ENCODE measurements around the gene C11orf21.

DNA sequence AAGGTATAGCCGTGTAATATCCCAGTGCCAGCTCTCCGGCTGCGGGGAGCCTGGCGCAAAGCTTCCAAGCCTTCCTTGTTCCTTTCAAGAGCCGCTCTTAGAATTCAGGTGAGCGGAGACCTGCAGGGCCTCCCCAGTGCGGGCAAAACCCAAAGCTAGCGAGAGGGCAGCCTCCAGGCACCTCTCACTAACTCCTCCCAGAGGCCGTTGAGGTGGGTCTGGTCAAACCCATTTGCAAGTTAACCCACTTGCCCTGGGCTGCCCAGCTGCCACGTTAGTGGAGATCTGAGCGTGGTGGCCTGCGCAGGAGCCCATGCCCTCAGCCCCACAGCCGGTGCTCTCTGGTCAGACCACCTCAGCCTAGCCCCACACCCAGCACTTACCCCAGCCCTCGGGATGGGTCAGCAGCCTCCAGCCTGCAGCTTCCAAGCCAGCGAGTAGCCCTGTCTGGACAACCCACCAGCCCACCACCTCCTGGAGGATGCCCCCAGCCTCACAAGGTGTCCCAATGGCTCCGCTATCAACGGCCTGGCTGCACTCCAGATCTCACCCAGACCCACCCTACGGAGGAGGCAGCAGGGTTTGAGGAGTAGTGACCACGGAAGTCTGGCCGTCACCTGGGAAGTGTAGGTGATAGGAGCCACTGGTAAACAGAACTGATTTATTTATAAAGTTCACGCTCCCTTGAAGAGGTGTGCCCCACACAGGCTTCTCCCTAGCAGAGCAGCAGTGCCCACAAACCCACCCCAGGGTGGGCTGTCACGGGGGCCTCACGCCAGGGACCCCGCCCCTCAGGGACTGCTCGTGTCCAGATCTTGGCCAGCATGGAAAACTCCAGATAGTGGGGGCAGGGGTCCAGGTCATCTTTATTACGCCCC is 33.6 kb downstream of the C11orf21 start:
- TF ChIP-seq, protein P1, sequence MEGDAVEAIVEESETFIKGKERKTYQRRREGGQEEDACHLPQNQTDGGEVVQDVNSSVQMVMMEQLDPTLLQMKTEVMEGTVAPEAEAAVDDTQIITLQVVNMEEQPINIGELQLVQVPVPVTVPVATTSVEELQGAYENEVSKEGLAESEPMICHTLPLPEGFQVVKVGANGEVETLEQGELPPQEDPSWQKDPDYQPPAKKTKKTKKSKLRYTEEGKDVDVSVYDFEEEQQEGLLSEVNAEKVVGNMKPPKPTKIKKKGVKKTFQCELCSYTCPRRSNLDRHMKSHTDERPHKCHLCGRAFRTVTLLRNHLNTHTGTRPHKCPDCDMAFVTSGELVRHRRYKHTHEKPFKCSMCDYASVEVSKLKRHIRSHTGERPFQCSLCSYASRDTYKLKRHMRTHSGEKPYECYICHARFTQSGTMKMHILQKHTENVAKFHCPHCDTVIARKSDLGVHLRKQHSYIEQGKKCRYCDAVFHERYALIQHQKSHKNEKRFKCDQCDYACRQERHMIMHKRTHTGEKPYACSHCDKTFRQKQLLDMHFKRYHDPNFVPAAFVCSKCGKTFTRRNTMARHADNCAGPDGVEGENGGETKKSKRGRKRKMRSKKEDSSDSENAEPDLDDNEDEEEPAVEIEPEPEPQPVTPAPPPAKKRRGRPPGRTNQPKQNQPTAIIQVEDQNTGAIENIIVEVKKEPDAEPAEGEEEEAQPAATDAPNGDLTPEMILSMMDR (IDR thresholded peaks at IDR 0.05; ENCODE audit: poor library complexity) = no peak
- TF ChIP-seq EZH2phosphoT487 (IDR thresholded peaks at IDR 0.05; ENCODE audit: low read depth, severe bottlenecking, unreplicated experiment) = no peak

Data from hepatocyte (in vitro differentiated cells).